ENCODE measurements around the gene SH3RF2.

The SH3RF2 gene

DNA sequence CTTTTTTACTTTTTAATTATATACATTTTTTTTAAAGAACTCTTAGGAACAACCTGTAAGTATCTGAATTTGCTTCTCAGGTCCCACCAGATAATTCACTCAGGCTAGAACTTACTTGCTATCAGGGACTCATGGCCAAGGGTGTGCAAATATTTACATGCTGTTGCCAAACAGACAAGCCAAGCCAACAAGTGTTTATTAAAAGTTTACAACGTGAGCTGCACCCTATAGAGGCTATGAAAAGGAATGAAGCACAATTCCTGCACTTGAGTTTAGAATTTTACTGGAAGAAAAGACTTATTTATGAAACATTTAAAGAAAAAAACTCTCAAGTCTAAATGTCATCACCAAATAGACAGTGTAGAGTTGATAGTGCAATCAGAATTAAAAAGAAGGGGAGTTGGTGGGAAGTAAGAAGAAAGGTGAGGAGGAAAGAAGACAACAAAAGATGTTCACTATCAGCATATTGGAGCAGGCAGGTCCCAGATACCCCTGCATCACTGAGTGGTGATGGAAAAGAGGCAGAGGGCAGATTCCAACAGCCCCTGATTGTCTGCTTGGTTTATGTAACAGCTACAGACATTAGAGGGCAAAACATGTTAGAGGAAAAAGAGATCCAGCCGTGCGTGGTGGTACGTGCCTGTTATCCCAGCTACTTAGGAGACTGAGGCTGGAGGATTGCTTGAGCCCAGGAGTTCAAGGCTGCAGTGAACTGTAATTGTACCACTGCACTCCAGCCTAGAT is 32.8 kb downstream of the SH3RF2 start:
- Histone ChIP-seq H3K4me3 (IDR thresholded peaks at IDR 0.05; ENCODE audit: insufficient read depth, low read depth, low read length) (no peak overlapping the region), H3K4me1 (ENCODE audit: low read depth, poor library complexity, severe bottlenecking) (peaks cover 5% of the 10 kb centered on the region), H3K27me3 (ENCODE audit: insufficient read depth, low read depth) (no peaks in the 10 kb centered on the region), H3K36me3 (ENCODE audit: insufficient read depth) (no peaks in the 10 kb centered on the region), H2AFZ (ENCODE audit: low read depth) (no peak overlapping the region), H3K27ac (no peak overlapping the region), H3K9ac (no peak overlapping the region), H3K4me2 (no peak overlapping the region), H4K20me1 (ENCODE audit: insufficient read depth) (no peaks in the 10 kb centered on the region), H3K79me2 (ENCODE audit: insufficient read depth, low read depth) (no peaks in the 10 kb centered on the region)
- TF ChIP-seq CTCF (conservative IDR thresholded peaks at IDR 0.05; ENCODE audit: low read depth, low read length) = no peak

DNA sequence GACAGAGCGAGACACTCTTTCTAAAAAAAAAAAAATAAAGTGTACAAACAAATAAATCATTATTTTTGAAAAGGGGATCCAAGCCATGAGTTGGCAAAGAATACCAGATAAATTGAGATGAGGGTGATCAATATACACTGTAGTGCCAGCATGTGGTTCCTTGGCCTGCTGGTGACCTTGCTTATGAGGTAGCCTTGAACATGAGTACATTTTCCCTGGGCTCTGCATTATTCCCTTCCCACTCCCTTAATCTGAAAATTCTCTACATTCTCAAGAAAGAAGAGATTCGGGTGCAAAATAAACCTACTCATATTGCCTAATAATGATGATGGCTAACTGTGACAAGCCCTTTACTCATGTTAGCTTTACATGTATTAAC is 33.3 kb downstream of the SH3RF2 start:
- H3K4me2 ChIP-seq = no peak overlapping the region
- H3K9ac ChIP-seq = no peak overlapping the region
- no peak overlapping the region for H2AFZ ChIP-seq (ENCODE audit: low read depth)
- H3K27ac ChIP-seq = no peak overlapping the region
- H3K4me3 ChIP-seq (IDR thresholded peaks at IDR 0.05; ENCODE audit: insufficient read depth, low read depth, low read length) = no peak overlapping the region
- peaks cover 5% of the 10 kb centered on the region for H3K4me1 ChIP-seq (ENCODE audit: low read depth, poor library complexity, severe bottlenecking)
- no peak for TF ChIP-seq CTCF (conservative IDR thresholded peaks at IDR 0.05; ENCODE audit: low read depth, low read length)
- no peaks in the 10 kb centered on the region for H3K79me2 ChIP-seq (ENCODE audit: insufficient read depth, low read depth)
- H4K20me1 ChIP-seq (ENCODE audit: insufficient read depth) = no peaks in the 10 kb centered on the region
- no peaks in the 10 kb centered on the region for H3K27me3 ChIP-seq (ENCODE audit: insufficient read depth, low read depth)
- no peaks in the 10 kb centered on the region for H3K36me3 ChIP-seq (ENCODE audit: insufficient read depth)

DNA sequence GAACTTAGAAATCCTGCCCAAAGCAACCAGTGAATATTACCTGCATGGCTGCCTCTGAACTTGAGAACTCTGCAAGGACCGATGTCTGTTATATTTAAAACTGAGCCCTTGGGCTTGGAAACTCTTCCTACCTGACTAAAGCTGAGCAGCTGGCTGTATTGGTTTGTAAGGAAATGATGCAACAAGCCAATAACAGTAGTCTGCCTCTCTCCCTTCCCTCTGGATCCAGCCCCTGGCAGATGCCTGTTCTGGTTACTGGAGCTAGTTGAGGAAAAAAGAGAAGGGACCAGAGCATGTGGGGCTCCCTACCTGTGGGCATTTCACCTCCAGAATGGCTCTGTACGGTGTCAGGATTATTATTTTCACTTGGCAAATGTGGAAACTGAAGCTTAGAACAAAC is 34.7 kb downstream of the SH3RF2 start:
- no peaks in the 10 kb centered on the region for H4K20me1 ChIP-seq (ENCODE audit: insufficient read depth)
- H3K27ac ChIP-seq = no peak overlapping the region
- no peaks in the 10 kb centered on the region for H3K79me2 ChIP-seq (ENCODE audit: insufficient read depth, low read depth)
- H3K9ac ChIP-seq = no peak overlapping the region
- H3K27me3 ChIP-seq (ENCODE audit: insufficient read depth, low read depth) = no peaks in the 10 kb centered on the region
- H3K36me3 ChIP-seq (ENCODE audit: insufficient read depth) = no peaks in the 10 kb centered on the region
- no peak overlapping the region for H2AFZ ChIP-seq (ENCODE audit: low read depth)
- H3K4me1 ChIP-seq (ENCODE audit: low read depth, poor library complexity, severe bottlenecking) = peaks cover 8% of the 10 kb centered on the region
- no peak for TF ChIP-seq CTCF (conservative IDR thresholded peaks at IDR 0.05; ENCODE audit: low read depth, low read length)
- H3K4me2 ChIP-seq = no peak overlapping the region
- H3K4me3 ChIP-seq (IDR thresholded peaks at IDR 0.05; ENCODE audit: insufficient read depth, low read depth, low read length) = no peak overlapping the region

- Histone ChIP-seq H3K36me3 (ENCODE audit: insufficient read depth) (no peaks in the 10 kb centered on the region), H3K4me2 (no peak overlapping the region), H3K79me2 (ENCODE audit: insufficient read depth, low read depth) (no peaks in the 10 kb centered on the region), H3K9ac (no peak overlapping the region), H3K4me3 (IDR thresholded peaks at IDR 0.05; ENCODE audit: insufficient read depth, low read depth, low read length) (no peak overlapping the region), H3K27ac (no peak overlapping the region), H4K20me1 (ENCODE audit: insufficient read depth) (no peaks in the 10 kb centered on the region), H3K27me3 (ENCODE audit: insufficient read depth, low read depth) (no peaks in the 10 kb centered on the region), H2AFZ (ENCODE audit: low read depth) (no peak overlapping the region), H3K4me1 (ENCODE audit: low read depth, poor library complexity, severe bottlenecking) (peaks cover 14% of the 10 kb centered on the region)
- no peak for TF ChIP-seq CTCF (conservative IDR thresholded peaks at IDR 0.05; ENCODE audit: low read depth, low read length)
These were observed 35.3 kb downstream of the SH3RF2 start for GRCh38 chr5:145971701-145972100.

Data from KMS-11 (cell line).